Tibial nerve (tissue), 4 donors: ENCODE results near the gene HIGD1A. TPM values are rescaled to one million over a fixed set of nuclear protein-coding genes. Genes with fewer than 3 reads are reported as not detected.
"Not testable (repeated sequence)": the region's sequence is repeated elsewhere in the genome, so short reads cannot be mapped to it uniquely, and the experiment has no call there.

Experiments
- DNase-seq, 2 donors: peaks; one replicate each; pipeline ENCODE4 v3.0.0-alpha.2; 2019; ENCODE audit warnings: low spot score in 2 of 2
- H3K27ac ChIP-seq, 4 donors: fragments of 200-600 bp; sonication (generic) in 3 of 4; one replicate each; pipeline ENCODE4 v1.5.1; 2017 to 2019; ENCODE audit warnings: mild to moderate bottlenecking in 1 of 4
- H3K27me3 ChIP-seq, 2 donors: fragments of 200-600 bp; sonication (generic) in 1 of 2; one replicate each; pipeline versions ENCODE4 v1.5.1 to v1.6.0; 2017 to 2019
- H3K36me3 ChIP-seq, 3 donors: fragments of 200-600 bp; sonication (generic); one replicate each; pipeline ENCODE4 v1.5.1; 2018 to 2019
- H3K4me1 ChIP-seq, 4 donors: fragments of 200-600 bp; sonication (generic) in 3 of 4; one replicate each; pipeline ENCODE4 v1.5.1; 2017 to 2019
- H3K4me3 ChIP-seq, 4 donors: fragments of 200-600 bp; sonication (generic) in 3 of 4; one replicate each; pipeline ENCODE4 v1.5.1; 2017 to 2019; ENCODE audit warnings: mild to moderate bottlenecking in 1 of 4, moderate library complexity in 1 of 4
- H3K9me3 ChIP-seq, 4 donors: fragments of 200-600 bp; sonication (generic) in 3 of 4; one replicate each; pipeline ENCODE4 v1.5.1; 2017 to 2019
- EP300 ChIP-seq, 2 donors: sonication (generic); formaldehyde crosslinking; IDR thresholded peaks; one replicate each; pipeline ENCODE4 v1.6.1; 2017; ENCODE audit warnings: antibody characterized with exemption in 2 of 2, mild to moderate bottlenecking in 1 of 2
- POLR2A ChIP-seq, 2 donors: fragments of 450-650 bp; IDR thresholded peaks; one replicate each; pipeline ENCODE4 v1.6.1; 2017; ENCODE audit warnings: antibody characterized with exemption in 2 of 2, mild to moderate bottlenecking in 2 of 2, moderate library complexity in 2 of 2
- WGBS, 2 donors: methylation state at CpG; one replicate each; pipeline ENCODE4 v1.1.5; 2018; 5-methylcytosine and 5-hydroxymethylcytosine counted together
- total RNA-seq, 4 donors: library from RNA; depleted of rRNA; stranded (reverse); fragments of >200 nt; gene quantifications; one replicate each; pipeline ENCODE4 v1.1.0, GENCODE V29; 2016
- TF ChIP-seq, protein P1 (sequence below), 5 experiments: fragments of 200-600 bp in 3 of 5; fragments of 450-650 bp in 2 of 5; sonication (generic) in 3 of 5; IDR thresholded peaks; one replicate each; pipeline ENCODE4 v1.5.1; 2016 to 2019; ENCODE audit warnings: antibody characterized with exemption in 5 of 5, mild to moderate bottlenecking in 3 of 5, moderate library complexity in 2 of 5

Gene HIGD1A
- total RNA-seq, 4 donors from 2014 or later, result 155 to 204 (median 186) TPM

- H3K4me3 ChIP-seq, result no peak overlapping the region
- no peaks in the 10 kb centered on the region for H3K36me3 ChIP-seq
- H3K27me3 ChIP-seq, result no peaks in the 10 kb centered on the region
- 28 to 42% methylated on average over 2 of the region's 2 CpGs for WGBS, 2 donors
- DNase-seq, result no peak
- no peaks in the 10 kb centered on the region for H3K9me3 ChIP-seq
- H3K4me1 ChIP-seq, result no peaks in the 10 kb centered on the region
- TF ChIP-seq EP300 (IDR thresholded peaks at IDR 0.05) (no peak), POLR2A (IDR thresholded peaks at IDR 0.05) (no peak)
- TF ChIP-seq, protein P1, sequence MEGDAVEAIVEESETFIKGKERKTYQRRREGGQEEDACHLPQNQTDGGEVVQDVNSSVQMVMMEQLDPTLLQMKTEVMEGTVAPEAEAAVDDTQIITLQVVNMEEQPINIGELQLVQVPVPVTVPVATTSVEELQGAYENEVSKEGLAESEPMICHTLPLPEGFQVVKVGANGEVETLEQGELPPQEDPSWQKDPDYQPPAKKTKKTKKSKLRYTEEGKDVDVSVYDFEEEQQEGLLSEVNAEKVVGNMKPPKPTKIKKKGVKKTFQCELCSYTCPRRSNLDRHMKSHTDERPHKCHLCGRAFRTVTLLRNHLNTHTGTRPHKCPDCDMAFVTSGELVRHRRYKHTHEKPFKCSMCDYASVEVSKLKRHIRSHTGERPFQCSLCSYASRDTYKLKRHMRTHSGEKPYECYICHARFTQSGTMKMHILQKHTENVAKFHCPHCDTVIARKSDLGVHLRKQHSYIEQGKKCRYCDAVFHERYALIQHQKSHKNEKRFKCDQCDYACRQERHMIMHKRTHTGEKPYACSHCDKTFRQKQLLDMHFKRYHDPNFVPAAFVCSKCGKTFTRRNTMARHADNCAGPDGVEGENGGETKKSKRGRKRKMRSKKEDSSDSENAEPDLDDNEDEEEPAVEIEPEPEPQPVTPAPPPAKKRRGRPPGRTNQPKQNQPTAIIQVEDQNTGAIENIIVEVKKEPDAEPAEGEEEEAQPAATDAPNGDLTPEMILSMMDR (IDR thresholded peaks at IDR 0.05), result no peak
- H3K27ac ChIP-seq, result no peak overlapping the region
Measured at GRCh38 chr3:42814914-42815507, 10.7 kb upstream of the HIGD1A start.

DNA sequence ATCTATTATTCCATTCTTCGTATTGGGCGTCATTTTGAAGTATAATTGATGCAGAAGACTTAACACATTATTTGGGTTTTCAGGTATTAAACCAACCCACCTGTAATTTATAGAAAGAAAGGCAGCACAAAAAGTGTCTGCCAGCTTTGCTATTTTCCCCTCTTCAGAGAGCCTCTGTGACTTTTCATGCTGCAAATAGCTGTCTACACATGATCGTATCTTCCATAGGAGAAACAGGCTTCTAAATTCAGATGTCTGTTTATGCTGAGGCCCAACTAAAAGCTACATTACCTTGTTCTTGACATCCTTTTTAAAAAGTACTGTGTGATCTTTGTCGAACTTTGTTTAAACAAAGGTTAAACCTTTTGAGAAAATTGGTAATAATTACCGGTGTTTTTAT is 10.0 kb upstream of the HIGD1A start:
- 71 to 89% methylated on average over 5 of the region's 5 CpGs for WGBS, 2 donors
- no peak for TF ChIP-seq EP300 (IDR thresholded peaks at IDR 0.05)
- TF ChIP-seq, protein P1 (IDR thresholded peaks at IDR 0.05), result no peak
- TF ChIP-seq POLR2A (IDR thresholded peaks at IDR 0.05), result no peak
- H3K27ac ChIP-seq, result no peak overlapping the region
- no peaks in the 10 kb centered on the region for H3K4me1 ChIP-seq
- no peaks in the 10 kb centered on the region for H3K36me3 ChIP-seq
- no peaks in the 10 kb centered on the region for H3K9me3 ChIP-seq
- no peak for DNase-seq
- H3K4me3 ChIP-seq, result no peak overlapping the region
- no peaks in the 10 kb centered on the region for H3K27me3 ChIP-seq

GRCh38 chr3:42811118-42811883 is 7.0 kb upstream of the HIGD1A start:
- not testable (repeated sequence) for DNase-seq, H3K27me3 ChIP-seq, H3K9me3 ChIP-seq, H3K4me1 ChIP-seq, H3K36me3 ChIP-seq, H3K27ac ChIP-seq, H3K4me3 ChIP-seq
- WGBS, 2 donors, result 57 to 58% methylated on average over 15 of the region's 15 CpGs

DNA sequence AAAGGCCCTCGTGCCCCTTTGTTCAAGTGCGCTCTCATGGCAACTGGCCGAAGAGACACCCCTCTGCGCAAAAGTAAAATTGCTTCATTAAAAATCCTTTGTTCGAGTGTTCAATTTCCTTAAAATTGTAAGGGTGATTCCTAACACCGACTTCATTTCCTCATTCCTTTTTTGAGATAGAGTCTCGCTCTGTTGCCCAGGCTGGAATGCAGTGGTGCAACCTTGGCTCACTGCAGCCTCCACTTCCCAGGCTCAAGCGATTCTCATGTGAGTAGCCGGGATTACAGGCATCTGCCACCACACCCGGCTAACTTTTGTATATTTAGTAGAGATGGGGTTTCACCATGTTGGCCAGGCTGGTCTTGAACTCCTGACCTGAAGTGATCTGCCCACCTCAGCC is 6.4 kb upstream of the HIGD1A start:
- WGBS, 2 donors, result 85 to 92% methylated on average over 10 of the region's 10 CpGs
- H3K27ac ChIP-seq, result not testable (repeated sequence)

GRCh38 chr3:42809202-42809601 is 4.9 kb upstream of the HIGD1A start, which contains the start of gene ACKR2:
ACKR2 (plus strand) TSS chr3:42809445; CDS start chr3:42864503, 55,058 bp downstream.
- no peak for DNase-seq
- H3K4me3 ChIP-seq, result no peak within 1 kb of the TSS
- TF ChIP-seq EP300 (IDR thresholded peaks at IDR 0.05) (no peak), POLR2A (IDR thresholded peaks at IDR 0.05) (no peak)
- TF ChIP-seq, protein P1 (IDR thresholded peaks at IDR 0.05), result no peak
- H3K27me3 ChIP-seq, result no peaks in the 10 kb centered on the region
- H3K27ac ChIP-seq, result no peak within 1 kb of the TSS
- no peaks in the 10 kb centered on the region for H3K9me3 ChIP-seq
- H3K36me3 ChIP-seq, result no peaks in the 10 kb centered on the region
- WGBS, 2 donors, result 93 to 94% methylated on average over 5 of the region's 5 CpGs
- peaks cover 0 to 9% (median 3%) of the 10 kb centered on the region in 4 donors for H3K4me1 ChIP-seq

More for the DNA sequence above, 6.4 kb upstream of the HIGD1A start:
- H3K9me3 ChIP-seq, DNase-seq, H3K27me3 ChIP-seq, H3K4me3 ChIP-seq, H3K4me1 ChIP-seq, H3K36me3 ChIP-seq: not testable (repeated sequence)

GRCh38 chr3:42807929-42808328 is 3.6 kb upstream of the HIGD1A start:
- no peak for DNase-seq
- Histone ChIP-seq H3K4me3 (no peak overlapping the region), H3K27ac (no peak overlapping the region), H3K36me3 (no peaks in the 10 kb centered on the region), H3K9me3 (no peaks in the 10 kb centered on the region), H3K4me1 (peaks cover 0 to 14% (median 5%) of the 10 kb centered on the region in 4 donors), H3K27me3 (no peaks in the 10 kb centered on the region)
- 85 to 89% methylated on average over 4 of the region's 4 CpGs for WGBS, 2 donors
- TF ChIP-seq EP300 (IDR thresholded peaks at IDR 0.05) (no peak), POLR2A (IDR thresholded peaks at IDR 0.05) (no peak)
- TF ChIP-seq, protein P1 (IDR thresholded peaks at IDR 0.05), result no peak
